HEK293 (cell line): ENCODE results near the gene MCRIP2.

Source experiments
- CTCF ChIA-PET: fragments of 350-600 bp; formaldehyde crosslinking; extraction: SDS; loops from one replicate; lab custom pipeline; 2021; ENCODE audit warnings: antibody characterized with exemption; lab: Yijun Ruan, JAX
- POLR2A ChIA-PET: fragments of 300-600 bp; formaldehyde crosslinking; extraction: SDS; loops from one replicate; lab custom pipeline; 2020; ENCODE audit warnings: antibody characterized with exemption, inconsistent platforms; lab: Yijun Ruan, JAX
- H3K27ac ChIP-seq: fragments of 200-500 bp; sonication (Bioruptor generic); 2 replicates; pipeline ENCODE4 v1.5.1; 2014; ENCODE audit warnings: low read depth, low read length, control low read depth, inconsistent platforms; ENCODE audit errors: extremely low read depth
- H3K36me3 ChIP-seq, 2 experiments: fragments of 200-500 bp in 1 of 2; sonication (Bioruptor generic) in 1 of 2; 1 replicate in 1 of 2; 2 replicates in 1 of 2; pipeline ENCODE4 v1.5.1; 2014 to 2017; ENCODE audit warnings: inconsistent platforms in 2 of 2, low read length in 2 of 2; ENCODE audit not compliant: control insufficient read depth in 2 of 2, insufficient read depth in 1 of 2
- H3K4me1 ChIP-seq: fragments of 200-500 bp; sonication (Bioruptor generic); 2 replicates; pipeline ENCODE4 v1.5.1; 2014; ENCODE audit warnings: mild to moderate bottlenecking, low read length, inconsistent platforms; ENCODE audit not compliant: control insufficient read depth, insufficient read depth
- H3K4me3 ChIP-seq: 2 replicates; pipeline ENCODE4 v1.5.1; 2011; ENCODE audit warnings: low read depth, mild to moderate bottlenecking, control low read depth, low read length, moderate library complexity
- H3K9me3 ChIP-seq: fragments of 200-500 bp; sonication (Bioruptor generic); 2 replicates; pipeline ENCODE4 v1.5.1; 2014; ENCODE audit warnings: low read depth, low read length, inconsistent platforms; ENCODE audit not compliant: control insufficient read depth, insufficient read depth
- OVOL3 ChIP-seq: fragments of 450-650 bp; formaldehyde crosslinking; IDR thresholded peaks from 2 replicates; pipeline ENCODE4 v1.5.1; 2016; ENCODE audit warnings: missing biosample characterization, missing genetic modification characterization
- PATZ1 ChIP-seq: fragments of 450-650 bp; formaldehyde crosslinking; IDR thresholded peaks from 2 replicates; pipeline ENCODE4 v1.5.1; 2016; ENCODE audit warnings: missing biosample characterization, missing genetic modification characterization
- RBAK ChIP-seq: fragments of 450-650 bp; formaldehyde crosslinking; IDR thresholded peaks from 2 replicates; pipeline ENCODE4 v1.5.1; 2016; ENCODE audit warnings: missing biosample characterization, missing genetic modification characterization
- REPIN1 ChIP-seq: fragments of 450-650 bp; formaldehyde crosslinking; IDR thresholded peaks from 2 replicates; pipeline ENCODE4 v1.5.1; 2017; ENCODE audit warnings: missing biosample characterization, missing genetic modification characterization, low read depth
- REST ChIP-seq: fragments of 450-650 bp; formaldehyde crosslinking; IDR thresholded peaks from 2 replicates; pipeline ENCODE4 v1.5.1; 2016; ENCODE audit warnings: missing biosample characterization, missing genetic modification characterization
- SCRT1 ChIP-seq: fragments of 450-650 bp; formaldehyde crosslinking; IDR thresholded peaks from 2 replicates; pipeline ENCODE4 v1.5.1; 2016; ENCODE audit warnings: missing biosample characterization, missing genetic modification characterization, borderline replicate concordance
- ZBTB20 ChIP-seq: fragments of 450-650 bp; formaldehyde crosslinking; IDR thresholded peaks from 2 replicates; pipeline ENCODE4 v1.5.1; 2016; ENCODE audit warnings: missing biosample characterization, missing genetic modification characterization
- ZNF169 ChIP-seq: fragments of 450-650 bp; formaldehyde crosslinking; IDR thresholded peaks from 2 replicates; pipeline ENCODE4 v1.5.1; 2016; ENCODE audit warnings: missing biosample characterization, missing genetic modification characterization
- ZNF184 ChIP-seq: fragments of 450-650 bp; IDR thresholded peaks from 2 replicates; pipeline ENCODE4 v1.5.1; 2018; ENCODE audit warnings: missing biosample characterization, mild to moderate bottlenecking, missing genetic modification characterization
- ZNF311 ChIP-seq: fragments of 450-650 bp; formaldehyde crosslinking; IDR thresholded peaks from 2 replicates; pipeline ENCODE4 v1.5.1; 2017; ENCODE audit warnings: missing biosample characterization, missing genetic modification characterization, borderline replicate concordance
- ZNF335 ChIP-seq: fragments of 450-650 bp; formaldehyde crosslinking; conservative IDR thresholded peaks from 2 replicates; pipeline ENCODE4 v1.5.1; 2016; ENCODE audit warnings: missing biosample characterization, missing genetic modification characterization
- ZNF600 ChIP-seq: fragments of 450-650 bp; formaldehyde crosslinking; IDR thresholded peaks from 2 replicates; pipeline ENCODE4 v1.5.1; 2016; ENCODE audit warnings: missing biosample characterization, missing genetic modification characterization
- ZNF707 ChIP-seq: fragments of 450-650 bp; formaldehyde crosslinking; IDR thresholded peaks from 2 replicates; pipeline ENCODE4 v1.5.1; 2016; ENCODE audit warnings: missing biosample characterization, missing genetic modification characterization
- ZNF776 ChIP-seq: fragments of 450-650 bp; formaldehyde crosslinking; IDR thresholded peaks from 2 replicates; pipeline ENCODE4 v1.5.0; 2017; ENCODE audit warnings: missing biosample characterization, missing genetic modification characterization, borderline replicate concordance
- ZNF777 ChIP-seq: fragments of 450-650 bp; formaldehyde crosslinking; IDR thresholded peaks from 2 replicates; pipeline ENCODE4 v1.5.1; 2017; ENCODE audit warnings: missing biosample characterization, missing genetic modification characterization, borderline replicate concordance
- ZNF791 ChIP-seq: fragments of 450-650 bp; formaldehyde crosslinking; IDR thresholded peaks from 2 replicates; pipeline ENCODE4 v1.5.1; 2016; ENCODE audit warnings: missing biosample characterization, missing genetic modification characterization
- ZSCAN16 ChIP-seq: fragments of 450-650 bp; formaldehyde crosslinking; IDR thresholded peaks from 2 replicates; pipeline ENCODE4 v1.5.1; 2016; ENCODE audit warnings: missing biosample characterization, missing genetic modification characterization
- TF ChIP-seq, protein P1 (sequence below): fragments of 450-650 bp; formaldehyde crosslinking; IDR thresholded peaks from 2 replicates; pipeline ENCODE4 v1.5.1; 2016; ENCODE audit warnings: missing biosample characterization, missing genetic modification characterization
- TF ChIP-seq, protein P2 (sequence below): fragments of 450-650 bp; formaldehyde crosslinking; IDR thresholded peaks from 2 replicates; pipeline ENCODE4 v1.5.1; 2017; ENCODE audit warnings: missing biosample characterization, missing genetic modification characterization
- TF ChIP-seq, protein P3 (sequence below): fragments of 450-650 bp; formaldehyde crosslinking; IDR thresholded peaks from 2 replicates; pipeline ENCODE4 v1.5.1; 2016; ENCODE audit warnings: missing biosample characterization, missing genetic modification characterization

The MCRIP2 gene

DNA sequence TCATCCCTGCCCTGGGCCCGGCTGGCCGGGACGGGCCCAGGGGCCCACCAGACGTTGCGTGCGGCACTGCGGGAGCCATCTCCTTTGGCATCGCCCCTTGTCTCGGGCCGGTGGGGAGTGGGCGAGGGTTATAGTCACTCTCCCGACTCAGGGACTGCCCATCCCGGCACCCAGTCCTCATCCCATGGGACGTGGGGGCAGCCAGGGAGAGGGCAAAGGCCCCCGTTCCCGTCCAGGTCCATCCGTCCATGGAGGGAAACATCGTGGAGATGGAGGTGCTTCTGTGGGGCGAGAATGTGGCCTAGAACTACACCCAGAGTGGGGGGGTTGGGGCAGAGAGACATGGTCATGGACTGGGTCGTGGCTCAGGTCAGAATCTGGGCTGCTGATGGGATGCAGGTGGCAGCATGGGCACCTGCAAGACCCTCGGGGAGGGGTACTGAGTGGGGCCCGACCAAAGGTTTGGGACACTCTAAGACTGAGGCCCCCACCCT, 5.1 kb downstream of the MCRIP2 start:
- ChIA-PET CTCF (no interaction called here), POLR2A (interaction anchor here (1.5 kb wide), 1 partner anchor 10 kb away, joined by 3 read pairs; no protein-coding TSS in a partner anchor)
- H3K4me3 ChIP-seq, result no peak overlapping the region
- H3K27ac ChIP-seq, result no peak overlapping the region
- H3K4me1 ChIP-seq, result peaks cover 5% of the 10 kb centered on the region; the same call in 1 of the 2 replicates
- peaks cover 0 to 9% of the 10 kb centered on the region in 2 experiments; a peak in 2 of 3 replicates for H3K36me3 ChIP-seq
- no peaks in the 10 kb centered on the region for H3K9me3 ChIP-seq
- TF ChIP-seq PATZ1 (tag by site-specific recombination) (peak; percentile 56), ZNF169 (tag by site-specific recombination) (no peak), SCRT1 (tag by site-specific recombination) (no peak), ZBTB20 (tag by site-specific recombination) (no peak), ZSCAN16 (tag by site-specific recombination) (no peak)
- TF ChIP-seq, protein P1, sequence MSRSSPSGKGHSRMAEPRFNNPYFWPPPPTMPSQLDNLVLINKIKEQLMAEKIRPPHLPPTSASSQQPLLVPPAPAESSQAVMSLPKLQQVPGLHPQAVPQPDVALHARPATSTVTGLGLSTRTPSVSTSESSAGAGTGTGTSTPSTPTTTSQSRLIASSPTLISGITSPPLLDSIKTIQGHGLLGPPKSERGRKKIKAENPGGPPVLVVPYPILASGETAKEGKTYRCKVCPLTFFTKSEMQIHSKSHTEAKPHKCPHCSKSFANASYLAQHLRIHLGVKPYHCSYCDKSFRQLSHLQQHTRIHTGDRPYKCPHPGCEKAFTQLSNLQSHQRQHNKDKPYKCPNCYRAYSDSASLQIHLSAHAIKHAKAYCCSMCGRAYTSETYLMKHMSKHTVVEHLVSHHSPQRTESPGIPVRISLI (tag by site-specific recombination), result no peak

DNA sequence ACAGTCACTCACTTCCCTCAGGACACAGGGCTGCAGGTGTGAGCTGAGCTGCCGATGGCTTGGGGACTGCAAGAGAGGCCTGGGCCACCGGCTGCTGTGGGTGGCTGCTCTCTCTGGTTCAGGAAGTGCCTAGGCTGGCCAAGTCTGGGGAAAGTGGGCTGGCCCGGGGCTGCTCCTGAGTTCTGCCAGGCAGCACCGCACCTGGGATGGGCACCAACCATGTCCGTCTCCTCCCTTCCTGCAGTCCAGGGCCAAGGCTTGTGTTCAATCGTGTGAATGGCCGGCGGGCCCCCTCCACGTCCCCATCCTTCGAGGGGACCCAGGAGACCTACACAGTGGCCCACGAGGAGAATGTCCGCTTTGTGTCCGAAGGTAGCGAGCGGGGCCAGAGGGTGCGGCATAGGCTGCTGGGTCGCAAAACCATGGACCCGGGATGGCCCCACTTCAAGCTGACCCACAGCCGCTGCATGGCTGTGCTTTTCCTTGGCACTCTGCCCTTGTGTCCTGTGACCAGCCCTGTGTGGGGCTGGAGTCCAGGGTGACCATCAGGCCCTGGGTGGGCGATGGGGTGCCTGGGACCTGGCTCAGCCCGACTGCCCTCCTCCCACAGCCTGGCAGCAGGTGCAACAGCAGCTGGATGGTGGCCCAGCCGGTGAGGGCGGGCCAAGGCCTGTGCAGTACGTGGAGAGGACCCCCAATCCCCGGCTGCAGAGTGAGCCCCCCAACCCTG, 5.7 kb downstream of the MCRIP2 start:
- Histone ChIP-seq H3K9me3 (no peaks in the 10 kb centered on the region), H3K36me3 (peaks cover 0 to 15% of the 10 kb centered on the region in 2 experiments; a peak in 2 of 3 replicates), H3K27ac (no peak overlapping the region), H3K4me3 (no peak overlapping the region), H3K4me1 (peaks cover 5% of the 10 kb centered on the region; the same call in 1 of the 2 replicates)
- ChIA-PET CTCF (interaction anchor here (0.9 to 1.3 kb wide), 3 partner anchors 11 to 25 kb away, joined by 3 to 4 read pairs (median 3); partner anchors contain the start of genes METTL26 and RHOT2), POLR2A (interaction anchor here (1.5 kb wide), 1 partner anchor 11 kb away, joined by 3 read pairs; no protein-coding TSS in a partner anchor)
- TF ChIP-seq ZNF600 (tag by site-specific recombination) (peak; percentile 45; the same call in 1 of the 2 replicates), REPIN1 (no peak), ZNF707 (tag by site-specific recombination) (no peak), ZNF311 (tag by site-specific recombination) (no peak), ZNF791 (no peak), ZNF335 (tag by site-specific recombination) (no peak), ZNF776 (tag by site-specific recombination) (no peak), OVOL3 (no peak), RBAK (tag by site-specific recombination) (no peak), ZNF184 (no peak), ZNF777 (no peak), REST (tag by site-specific recombination) (no peak)
- TF ChIP-seq, protein P2, sequence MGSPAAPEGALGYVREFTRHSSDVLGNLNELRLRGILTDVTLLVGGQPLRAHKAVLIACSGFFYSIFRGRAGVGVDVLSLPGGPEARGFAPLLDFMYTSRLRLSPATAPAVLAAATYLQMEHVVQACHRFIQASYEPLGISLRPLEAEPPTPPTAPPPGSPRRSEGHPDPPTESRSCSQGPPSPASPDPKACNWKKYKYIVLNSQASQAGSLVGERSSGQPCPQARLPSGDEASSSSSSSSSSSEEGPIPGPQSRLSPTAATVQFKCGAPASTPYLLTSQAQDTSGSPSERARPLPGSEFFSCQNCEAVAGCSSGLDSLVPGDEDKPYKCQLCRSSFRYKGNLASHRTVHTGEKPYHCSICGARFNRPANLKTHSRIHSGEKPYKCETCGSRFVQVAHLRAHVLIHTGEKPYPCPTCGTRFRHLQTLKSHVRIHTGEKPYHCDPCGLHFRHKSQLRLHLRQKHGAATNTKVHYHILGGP (tag by site-specific recombination), result no peak
- TF ChIP-seq, protein P3, sequence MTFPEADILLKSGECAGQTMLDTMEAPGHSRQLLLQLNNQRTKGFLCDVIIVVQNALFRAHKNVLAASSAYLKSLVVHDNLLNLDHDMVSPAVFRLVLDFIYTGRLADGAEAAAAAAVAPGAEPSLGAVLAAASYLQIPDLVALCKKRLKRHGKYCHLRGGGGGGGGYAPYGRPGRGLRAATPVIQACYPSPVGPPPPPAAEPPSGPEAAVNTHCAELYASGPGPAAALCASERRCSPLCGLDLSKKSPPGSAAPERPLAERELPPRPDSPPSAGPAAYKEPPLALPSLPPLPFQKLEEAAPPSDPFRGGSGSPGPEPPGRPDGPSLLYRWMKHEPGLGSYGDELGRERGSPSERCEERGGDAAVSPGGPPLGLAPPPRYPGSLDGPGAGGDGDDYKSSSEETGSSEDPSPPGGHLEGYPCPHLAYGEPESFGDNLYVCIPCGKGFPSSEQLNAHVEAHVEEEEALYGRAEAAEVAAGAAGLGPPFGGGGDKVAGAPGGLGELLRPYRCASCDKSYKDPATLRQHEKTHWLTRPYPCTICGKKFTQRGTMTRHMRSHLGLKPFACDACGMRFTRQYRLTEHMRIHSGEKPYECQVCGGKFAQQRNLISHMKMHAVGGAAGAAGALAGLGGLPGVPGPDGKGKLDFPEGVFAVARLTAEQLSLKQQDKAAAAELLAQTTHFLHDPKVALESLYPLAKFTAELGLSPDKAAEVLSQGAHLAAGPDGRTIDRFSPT (tag by site-specific recombination), result no peak
